ENCODE measurements around the gene PLPP1. TPM values are rescaled to one million over a fixed set of nuclear protein-coding genes. Genes with fewer than 3 reads are reported as not detected.
A peak's percentile ranks its signal among the peaks of the same experiment; 100 is the strongest.

PLPP1 gene
- total RNA-seq, 1 donor from 2014 or later = 23.9 TPM

- Mint-ChIP-seq H3K9me3 (no peaks in the 10 kb centered on the region), H3K36me3 (no peaks in the 10 kb centered on the region), H3K27ac (no peak overlapping the region)
Measured at GRCh38 chr5:55557123-55557522, 22.4 kb upstream of the PLPP1 start.

GRCh38 chr5:55554585-55555202 lies 19.9 kb upstream of the PLPP1 start:
- H3K27ac Mint-ChIP-seq = peak overlapping the region; percentile 61
- Histone ChIP-seq H3K36me3 (no peaks in the 10 kb centered on the region), H3K9ac (no peak overlapping the region), H3K79me2 (ENCODE audit: low read depth) (no peaks in the 10 kb centered on the region), H3K4me2 (no peak overlapping the region), H2AFZ (replicated peaks) (no peak overlapping the region), H3F3A (ENCODE audit: low read depth) (no peaks in the 10 kb centered on the region), H4K20me1 (ENCODE audit: low read depth) (no peaks in the 10 kb centered on the region), H3K4me3 (no peak overlapping the region), H3K27me3 (no peaks in the 10 kb centered on the region), H3K4me1 (peaks cover 4% of the 10 kb centered on the region), H3K27ac (no peak overlapping the region), H3K9me3 (ENCODE audit: low read depth) (no peaks in the 10 kb centered on the region)
- no peak for DNase-seq (ENCODE audit: low spot score)
- TF ChIP-seq CTCF (IDR thresholded peaks at IDR 0.05) = no peak
- no peak for TF ChIP-seq EZH2 (IDR thresholded peaks at IDR 0.05)
- TF ChIP-seq EZH2phosphoT487 (IDR thresholded peaks at IDR 0.05) = no peak
- H3K36me3 Mint-ChIP-seq = no peaks in the 10 kb centered on the region
- H3K9me3 Mint-ChIP-seq = no peaks in the 10 kb centered on the region
- H3K4me1 Mint-ChIP-seq = peaks cover 11% of the 10 kb centered on the region
- H3K27me3 Mint-ChIP-seq (ENCODE audit: insufficient read depth, low read depth) = no peaks in the 10 kb centered on the region
- no peak overlapping the region for H3K4me3 Mint-ChIP-seq

More at GRCh38 chr5:55557123-55557522, 22.4 kb upstream of the PLPP1 start:
- Histone ChIP-seq H3K9me3 (ENCODE audit: low read depth) (no peaks in the 10 kb centered on the region), H3K27ac (no peak overlapping the region), H3K4me2 (no peak overlapping the region), H3K79me2 (ENCODE audit: low read depth) (no peaks in the 10 kb centered on the region), H2AFZ (replicated peaks) (no peak overlapping the region), H3K36me3 (no peaks in the 10 kb centered on the region), H3K9ac (no peak overlapping the region), H3K4me1 (peaks cover 4% of the 10 kb centered on the region), H3F3A (ENCODE audit: low read depth) (peaks cover 3% of the 10 kb centered on the region), H3K27me3 (no peaks in the 10 kb centered on the region), H3K4me3 (no peak overlapping the region), H4K20me1 (ENCODE audit: low read depth) (no peaks in the 10 kb centered on the region)
- Mint-ChIP-seq H3K4me1 (peaks cover 11% of the 10 kb centered on the region), H3K27me3 (ENCODE audit: insufficient read depth, low read depth) (no peaks in the 10 kb centered on the region), H3K4me3 (no peak overlapping the region)
- no peak for DNase-seq (ENCODE audit: low spot score)
- TF ChIP-seq EZH2 (IDR thresholded peaks at IDR 0.05) (no peak), EZH2phosphoT487 (IDR thresholded peaks at IDR 0.05) (no peak), CTCF (IDR thresholded peaks at IDR 0.05) (no peak)

- H3K36me3 Mint-ChIP-seq = no peaks in the 10 kb centered on the region
- no peak overlapping the region for H2AFZ ChIP-seq (replicated peaks)
Measured at GRCh38 chr5:55551904-55552303, 17.1 kb upstream of the PLPP1 start.

More at GRCh38 chr5:55551904-55552303, 17.1 kb upstream of the PLPP1 start:
- H3F3A ChIP-seq (ENCODE audit: low read depth) = no peaks in the 10 kb centered on the region
- no peak overlapping the region for H3K4me3 Mint-ChIP-seq
- DNase-seq (ENCODE audit: low spot score) = no peak
- peaks cover 4% of the 10 kb centered on the region for H3K4me1 ChIP-seq
- peaks cover 11% of the 10 kb centered on the region for H3K4me1 Mint-ChIP-seq
- H3K79me2 ChIP-seq (ENCODE audit: low read depth) = no peaks in the 10 kb centered on the region
- no peaks in the 10 kb centered on the region for H3K9me3 ChIP-seq (ENCODE audit: low read depth)
- no peak overlapping the region for H3K4me3 ChIP-seq
- no peaks in the 10 kb centered on the region for H3K9me3 Mint-ChIP-seq
- H3K27me3 ChIP-seq = no peaks in the 10 kb centered on the region
- TF ChIP-seq EZH2phosphoT487 (IDR thresholded peaks at IDR 0.05) (no peak), EZH2 (IDR thresholded peaks at IDR 0.05) (no peak), CTCF (IDR thresholded peaks at IDR 0.05) (no peak)
- no peak overlapping the region for H3K27ac ChIP-seq
- H3K4me2 ChIP-seq = no peak overlapping the region
- no peak overlapping the region for H3K9ac ChIP-seq
- no peak overlapping the region for H3K27ac Mint-ChIP-seq
- no peaks in the 10 kb centered on the region for H4K20me1 ChIP-seq (ENCODE audit: low read depth)
- no peaks in the 10 kb centered on the region for H3K36me3 ChIP-seq
- H3K27me3 Mint-ChIP-seq (ENCODE audit: insufficient read depth, low read depth) = peaks cover 2% of the 10 kb centered on the region
